SHP77 (cell line): ENCODE measurements around the gene ZNF473.

Experiments used
- DNase-seq, 2 experiments: peaks; one replicate each; lab custom pipeline; 2025; lab: John Stamatoyannopoulos, UW

The ZNF473 gene

DNA sequence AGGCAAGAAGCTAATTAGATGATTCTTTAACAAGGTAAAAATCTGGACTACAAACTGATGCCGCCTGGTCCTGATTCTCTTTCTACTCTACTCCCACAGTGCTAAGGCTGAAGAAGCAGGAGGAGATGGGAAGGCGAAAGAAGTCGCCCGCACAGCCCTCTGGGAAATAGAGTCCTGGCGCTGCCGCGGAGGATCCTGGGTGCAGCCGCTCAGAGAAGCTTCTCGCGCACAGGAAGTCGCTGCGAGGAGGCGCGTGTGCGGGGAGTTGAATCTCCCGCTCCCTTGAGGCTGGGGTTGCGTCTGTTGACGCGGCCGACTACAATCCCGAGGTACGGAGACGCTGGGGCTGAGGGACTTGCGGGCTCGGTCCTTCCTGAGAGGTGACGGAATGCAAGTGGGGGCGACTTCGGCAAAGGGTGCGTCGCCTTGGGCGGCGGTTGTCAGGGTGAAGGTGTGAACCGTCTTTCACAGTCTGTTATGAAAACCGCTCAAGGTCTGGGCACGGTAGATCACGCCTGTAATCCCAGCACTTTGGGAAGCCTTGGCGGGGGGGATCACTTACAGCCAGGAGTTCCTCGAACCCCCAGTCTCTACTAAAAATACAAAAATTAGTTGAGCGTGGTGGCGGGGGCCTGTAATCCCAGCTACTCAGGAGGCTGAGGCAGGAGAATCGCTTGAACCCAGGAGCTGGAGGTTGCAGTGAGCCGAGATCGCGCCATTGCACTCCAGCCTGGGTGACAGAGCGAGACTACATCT, at the start of gene ZNF473:
ZNF473 (plus strand) TSS at position 212 of the 756 bp plus-strand sequence. CDS start 5,078 bp downstream, outside the sequence.
- DNase-seq: peak; percentile 95 to 97

DNA sequence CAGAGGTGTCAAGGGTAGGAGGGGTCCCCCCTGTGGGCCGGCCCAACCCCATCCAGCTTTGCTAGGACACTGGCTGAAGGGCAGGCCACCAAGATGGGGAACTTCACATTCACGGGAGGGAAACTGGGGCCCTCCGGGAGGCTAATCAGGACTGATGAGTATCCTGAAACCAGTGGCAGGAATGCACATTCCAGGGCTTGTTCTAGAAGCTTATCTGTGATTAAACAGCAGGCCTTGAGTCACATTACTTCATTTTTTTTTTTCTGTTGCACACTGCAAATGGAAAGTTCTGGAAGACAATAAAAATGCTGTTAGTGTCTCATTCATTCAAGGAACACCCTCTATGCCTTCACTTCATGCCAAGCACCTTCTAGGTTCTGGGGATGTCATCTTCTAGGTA, 49.3 kb upstream of the ZNF473 start:
- DNase-seq: no peak

DNA sequence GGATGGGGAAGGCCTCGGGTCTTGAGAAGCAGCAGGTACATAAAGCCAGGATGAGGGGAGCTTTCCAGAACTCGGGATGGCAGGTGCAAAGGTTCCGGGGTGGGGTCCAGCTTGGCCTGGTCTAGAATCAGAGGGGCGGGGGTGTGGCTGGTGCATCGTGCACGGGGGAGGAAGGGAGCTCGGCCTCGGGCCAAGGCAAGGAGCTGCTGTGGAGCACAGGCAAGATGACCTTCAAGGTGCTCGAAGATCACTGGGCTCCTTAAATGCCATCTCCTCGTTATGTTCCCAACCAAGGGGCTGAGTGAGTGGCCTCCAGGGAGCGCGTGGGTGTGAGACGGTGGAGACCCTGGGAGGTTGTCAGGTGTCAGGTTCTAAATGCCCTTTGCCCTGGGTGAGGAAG, 48.7 kb upstream of the ZNF473 start:
- DNase-seq: no peak

DNA sequence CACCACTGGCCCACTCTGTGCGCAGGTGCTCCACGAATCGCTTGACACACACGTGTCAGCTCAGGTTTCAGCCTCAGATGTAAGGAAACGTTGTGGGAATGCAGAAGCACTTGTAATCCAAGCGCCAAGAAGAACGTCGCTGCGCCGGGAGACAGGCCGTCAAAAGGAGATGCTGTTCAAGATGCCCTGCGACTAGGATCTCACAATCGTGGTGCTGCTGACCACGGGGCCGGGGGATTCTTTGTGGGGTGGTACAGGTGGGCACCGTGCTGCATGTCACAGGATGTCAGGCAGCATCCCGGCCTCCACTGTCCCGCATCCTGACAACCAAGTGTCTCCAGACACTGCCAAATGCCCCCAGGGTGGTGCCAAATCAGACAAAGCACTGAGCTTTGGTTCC, 47.9 kb upstream of the ZNF473 start:
- no peak for DNase-seq

DNA sequence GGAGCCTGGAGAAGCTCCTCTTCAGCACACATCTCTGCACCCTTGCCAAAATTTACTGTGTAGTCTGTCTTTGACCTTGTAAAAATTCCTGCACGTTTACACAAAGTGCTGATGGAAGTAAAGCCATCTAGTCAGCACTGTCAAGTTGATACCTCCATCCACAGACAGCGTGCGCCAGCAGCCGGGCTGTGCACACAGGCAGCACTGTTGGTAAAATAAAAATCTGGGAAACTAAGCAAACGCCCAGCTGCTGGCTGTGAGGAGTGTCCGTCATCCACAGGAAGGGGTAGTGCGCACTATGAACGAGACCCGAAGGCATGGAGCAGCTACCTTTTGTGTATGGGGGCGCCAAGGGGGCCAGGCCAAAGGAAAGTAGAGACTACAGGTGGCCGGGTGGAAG, 47.5 kb upstream of the ZNF473 start:
- no peak for DNase-seq

DNA sequence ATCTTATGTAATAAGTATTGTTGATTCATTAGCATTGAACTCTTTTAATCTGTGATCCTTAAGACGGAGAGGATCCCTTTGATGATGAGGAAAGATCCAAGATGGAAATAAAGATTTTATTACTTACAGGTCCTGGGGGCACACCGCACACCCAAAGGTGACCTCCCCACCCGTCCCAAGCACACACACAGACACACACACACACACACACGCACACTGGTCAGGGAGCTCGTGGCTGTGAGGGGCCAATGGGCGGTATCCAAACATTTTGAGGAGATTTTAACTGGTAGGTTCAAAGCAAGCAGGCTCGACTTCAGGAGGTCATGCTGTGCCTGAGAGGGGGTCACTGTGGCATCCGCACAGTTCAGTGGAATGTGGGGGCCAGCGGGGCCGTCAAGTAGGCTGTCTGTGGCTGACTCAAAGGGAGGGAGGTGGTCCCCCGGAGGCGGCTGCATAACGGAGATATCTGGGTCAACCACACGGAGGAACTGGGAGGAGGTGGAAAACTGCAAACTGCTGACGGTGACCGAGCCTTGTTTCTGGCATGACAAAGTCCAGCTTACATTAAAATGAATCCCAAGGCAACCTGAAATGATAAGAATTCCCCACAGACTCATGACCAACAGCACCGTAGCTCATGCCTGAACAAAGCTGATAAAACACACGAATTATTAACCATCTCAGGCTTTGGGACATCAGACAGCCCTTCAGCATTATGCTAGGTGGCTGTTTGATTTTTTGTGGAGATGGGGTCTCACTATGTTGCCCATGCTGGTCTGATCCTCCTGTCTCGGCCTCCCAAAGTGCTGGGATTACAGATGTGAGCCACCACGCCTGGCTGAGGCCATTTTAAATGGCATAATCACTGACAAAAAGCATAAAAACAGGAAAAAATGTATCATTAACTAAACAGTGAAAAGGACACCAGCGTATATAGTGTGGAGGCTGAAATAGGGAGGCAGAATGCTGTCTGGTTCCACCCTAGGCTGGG, 43.9 kb upstream of the ZNF473 start:
- no peak for DNase-seq

DNA sequence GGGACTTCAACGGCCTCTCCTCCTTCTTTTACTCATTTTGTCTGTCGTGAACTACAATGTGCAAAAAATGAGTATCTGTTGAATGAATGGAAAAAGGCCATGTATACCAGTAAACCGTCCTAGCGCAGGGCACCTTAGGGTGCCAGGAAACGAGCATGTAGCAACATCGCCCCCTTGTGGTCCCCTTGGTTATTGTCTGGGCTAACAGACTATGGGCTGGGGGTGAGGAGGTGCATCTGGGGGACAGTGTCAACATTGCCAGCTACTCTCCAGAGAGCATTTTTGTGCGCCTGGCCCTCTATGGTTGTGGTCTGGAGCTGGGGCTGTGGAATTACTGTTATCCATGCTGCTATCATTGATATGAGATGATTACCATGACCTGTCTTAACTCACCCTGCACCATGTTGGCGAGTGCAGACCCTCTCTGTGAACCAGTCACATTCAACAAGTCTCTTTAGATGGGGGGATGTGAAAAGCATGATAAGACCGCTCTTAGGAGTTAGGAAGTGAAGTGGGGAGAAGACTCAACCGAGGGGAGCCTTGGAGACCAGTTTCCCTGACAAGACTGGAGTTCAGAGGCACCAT, 42.1 kb upstream of the ZNF473 start:
- DNase-seq: peak; percentile 54 to 59

DNA sequence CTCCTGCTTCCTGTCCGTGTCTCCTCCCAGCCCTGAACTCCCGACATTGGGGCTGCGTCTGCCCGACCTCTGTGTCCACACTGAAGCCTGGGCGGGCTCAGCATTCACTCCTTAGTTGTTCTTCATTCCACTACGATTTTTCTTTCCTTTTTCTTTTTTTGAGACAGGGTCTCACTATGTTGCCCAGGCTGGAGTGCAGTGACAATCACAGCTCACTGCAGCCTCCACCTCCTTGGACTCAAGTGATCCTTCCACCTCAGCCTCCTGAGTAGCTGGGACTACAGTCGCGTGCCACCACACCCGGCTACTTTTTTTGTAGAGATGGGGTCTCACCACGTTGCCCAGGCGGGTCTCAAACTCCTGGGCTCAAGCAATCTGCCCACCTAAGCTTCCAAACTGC, 41.3 kb upstream of the ZNF473 start:
- DNase-seq: no peak

DNA sequence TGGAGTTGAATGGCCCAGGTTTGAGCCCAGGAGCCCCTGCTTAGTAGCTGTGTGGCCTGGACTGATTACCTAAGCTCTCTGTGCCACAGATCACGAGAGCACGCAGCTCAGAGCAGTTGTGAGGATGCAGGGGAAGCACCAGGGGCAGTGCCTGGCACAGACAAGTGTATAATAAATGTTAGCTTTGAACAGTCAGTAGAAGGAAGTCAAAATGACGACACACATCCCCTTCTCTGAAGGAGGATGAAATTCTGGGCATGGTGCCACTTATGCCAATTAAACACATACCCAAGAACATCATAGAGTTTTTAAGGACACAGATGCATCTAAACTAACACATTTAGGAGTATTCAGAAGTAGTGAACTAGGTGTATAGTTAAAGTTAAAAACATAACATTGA, 39.9 kb upstream of the ZNF473 start:
- DNase-seq: no peak

DNA sequence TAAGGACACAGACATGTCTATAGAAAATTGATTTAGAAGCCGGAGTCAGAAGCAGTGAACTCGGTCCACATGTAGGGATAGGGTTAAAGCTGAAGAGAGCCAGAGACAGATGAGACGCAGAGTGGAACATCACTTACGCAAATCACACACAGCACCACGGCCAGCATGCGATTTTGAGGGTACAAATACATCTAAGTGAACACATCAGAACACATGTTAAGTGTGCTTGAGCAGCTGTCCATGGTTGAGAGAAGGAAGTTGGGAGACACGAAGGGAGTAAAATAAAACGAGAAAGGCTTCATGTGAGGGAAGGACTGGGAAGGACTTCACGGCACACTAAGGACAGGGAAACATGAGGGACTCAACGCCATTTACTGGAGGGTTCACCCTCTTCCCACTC, 39.5 kb upstream of the ZNF473 start:
- DNase-seq: no peak

DNA sequence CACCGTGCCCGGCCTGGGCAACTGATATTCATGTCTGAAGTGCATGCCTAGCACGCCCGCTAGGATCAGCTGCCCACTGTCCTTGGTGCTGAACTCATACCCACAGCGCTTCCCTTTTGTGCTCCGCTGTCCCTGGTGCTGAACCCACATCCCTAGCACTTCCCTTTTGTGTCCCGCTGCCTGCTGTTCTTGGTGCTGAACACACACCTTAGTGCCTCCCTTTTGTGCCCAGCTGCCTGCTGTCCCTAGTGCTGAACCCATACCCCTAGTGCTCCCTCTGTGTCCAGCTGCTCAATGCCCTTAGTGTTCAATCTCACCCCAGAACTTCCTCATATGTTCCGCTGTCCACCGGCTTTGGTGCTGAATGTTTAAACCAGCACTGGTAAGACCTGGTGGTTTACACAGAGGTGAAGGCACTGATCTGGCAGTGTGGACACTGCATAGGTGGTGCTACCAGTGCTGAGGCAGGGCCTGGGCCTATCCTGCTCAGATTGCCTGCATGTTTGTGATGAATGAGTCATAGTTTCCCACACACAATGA, 38.6 kb upstream of the ZNF473 start:
- DNase-seq: no peak

DNA sequence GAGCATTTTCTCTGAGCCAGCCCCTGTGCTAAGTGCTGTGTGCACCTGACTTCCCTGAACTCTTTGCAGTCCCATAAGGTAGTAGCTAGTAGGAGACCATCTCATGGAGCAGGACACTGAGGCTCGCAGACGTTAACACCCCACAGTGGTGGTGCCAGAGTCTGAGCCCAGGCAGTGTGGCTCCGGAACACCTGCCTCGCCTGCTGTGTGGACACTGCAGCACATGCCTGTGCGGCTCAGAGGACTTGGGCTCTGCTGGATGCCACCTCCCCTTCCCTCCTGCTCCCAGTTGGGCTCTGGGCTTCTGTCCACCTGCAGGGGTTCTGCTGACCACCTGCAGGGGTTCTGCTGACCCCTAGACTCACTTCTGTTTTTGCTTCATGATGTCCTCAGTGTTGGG, 37.8 kb upstream of the ZNF473 start:
- no peak for DNase-seq

DNA sequence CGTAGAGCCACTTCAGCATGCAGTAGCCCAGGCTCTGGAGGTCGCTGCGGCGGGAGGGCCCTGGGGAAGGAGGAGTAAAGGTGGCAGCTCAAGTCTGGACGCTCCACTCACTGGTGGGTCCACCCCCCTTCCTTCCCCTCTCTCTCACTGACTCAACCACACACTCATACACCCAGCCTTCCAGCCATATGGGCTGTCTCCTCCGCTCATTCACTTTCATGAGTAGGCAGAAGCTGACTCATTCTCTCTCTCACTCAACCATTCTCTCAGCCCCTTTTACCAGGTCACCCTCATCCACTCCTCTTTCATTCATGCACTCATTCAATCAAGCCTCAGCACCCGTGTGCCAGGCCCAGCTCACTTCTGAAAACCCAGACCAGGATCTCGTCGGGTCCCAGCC, 37.4 kb upstream of the ZNF473 start:
- no peak for DNase-seq

DNA sequence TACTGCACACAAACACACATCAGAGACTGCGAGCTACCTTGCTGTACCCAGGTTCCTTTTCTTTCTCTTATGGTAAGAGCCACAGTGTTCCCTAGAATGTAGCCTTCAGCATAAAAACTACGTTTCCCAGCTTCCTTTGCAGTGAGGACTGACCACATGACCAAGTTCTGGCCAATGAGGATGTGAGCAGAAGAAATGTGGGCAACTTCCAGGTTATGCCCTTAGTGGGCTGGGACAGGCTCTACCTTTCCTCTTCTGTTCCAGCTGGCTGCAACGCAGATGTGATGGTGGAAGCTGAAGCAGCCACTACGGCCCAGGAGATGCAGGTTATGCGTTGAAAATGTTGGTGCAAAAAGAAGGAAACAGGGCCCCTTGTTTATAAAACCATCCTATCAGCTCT, 28.1 kb upstream of the ZNF473 start:
- DNase-seq: peak; percentile 16 to 28

DNA sequence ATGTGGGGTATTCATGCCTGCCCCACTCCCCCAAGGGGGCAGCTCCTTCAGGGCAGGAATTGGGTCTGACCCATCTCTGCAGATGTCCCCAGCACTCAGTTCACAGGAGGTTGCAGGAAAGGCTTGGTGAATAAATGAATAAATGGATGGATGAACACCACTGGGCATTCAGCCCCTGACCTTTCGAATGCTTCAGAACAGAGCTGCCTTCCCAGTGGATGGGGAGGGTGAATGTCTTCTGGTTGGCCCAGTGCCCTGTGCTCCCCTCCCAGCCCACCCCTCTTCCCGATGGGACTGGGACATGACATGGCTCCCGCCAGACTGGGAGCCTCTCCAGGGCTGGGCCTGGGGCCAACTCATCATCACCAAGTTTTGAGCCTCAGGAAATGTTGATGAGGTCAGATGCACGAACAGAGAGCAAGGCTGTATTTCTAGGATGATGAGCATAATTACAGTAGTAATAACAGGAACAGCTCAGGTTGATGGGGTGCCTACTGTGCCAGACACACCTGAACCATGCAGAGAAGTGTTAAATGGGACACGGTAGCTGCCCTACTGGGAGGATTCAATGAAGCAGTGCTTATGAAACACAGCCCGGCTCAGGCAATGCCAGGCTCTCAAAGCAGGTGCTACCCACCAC, 26.3 kb upstream of the ZNF473 start:
- DNase-seq: no peak

DNA sequence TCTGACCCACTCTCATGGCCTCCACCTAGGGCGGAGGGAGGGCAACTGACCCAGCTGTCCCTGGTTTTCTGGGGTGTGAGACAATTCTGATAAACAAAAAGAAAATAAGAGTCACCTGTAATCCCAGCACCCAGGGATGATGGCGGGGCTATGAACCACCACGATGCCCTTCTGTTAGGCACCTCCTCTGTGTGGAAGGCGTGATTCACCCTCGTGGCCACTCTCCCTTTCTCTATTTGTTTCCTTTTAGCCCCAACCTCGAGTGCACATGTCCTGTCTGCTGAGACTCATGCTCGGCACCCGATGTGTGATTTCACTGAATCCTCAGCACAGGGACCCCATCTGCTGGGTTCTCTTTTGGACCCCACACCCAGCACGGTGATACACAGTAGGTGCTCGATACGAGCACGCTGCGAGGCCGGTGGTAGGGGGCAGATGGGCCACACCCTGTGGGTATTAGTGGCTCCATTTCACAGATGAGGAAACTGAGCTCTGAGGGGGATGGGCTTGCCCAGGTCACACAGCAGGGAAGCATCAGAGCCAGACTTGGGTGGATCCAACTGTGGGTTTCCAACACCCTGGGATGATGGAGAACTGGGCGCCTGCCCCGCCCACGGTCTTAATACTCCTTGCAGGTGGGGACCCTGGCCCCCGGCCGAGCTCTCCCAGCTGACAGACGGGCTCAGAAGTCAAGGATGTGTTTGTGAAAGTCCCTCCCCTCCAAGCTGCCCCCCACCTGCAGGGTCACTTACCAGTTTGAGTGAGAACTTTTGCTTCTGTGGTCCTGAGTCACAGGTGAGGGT, 25.6 kb upstream of the ZNF473 start:
- no peak for DNase-seq

DNA sequence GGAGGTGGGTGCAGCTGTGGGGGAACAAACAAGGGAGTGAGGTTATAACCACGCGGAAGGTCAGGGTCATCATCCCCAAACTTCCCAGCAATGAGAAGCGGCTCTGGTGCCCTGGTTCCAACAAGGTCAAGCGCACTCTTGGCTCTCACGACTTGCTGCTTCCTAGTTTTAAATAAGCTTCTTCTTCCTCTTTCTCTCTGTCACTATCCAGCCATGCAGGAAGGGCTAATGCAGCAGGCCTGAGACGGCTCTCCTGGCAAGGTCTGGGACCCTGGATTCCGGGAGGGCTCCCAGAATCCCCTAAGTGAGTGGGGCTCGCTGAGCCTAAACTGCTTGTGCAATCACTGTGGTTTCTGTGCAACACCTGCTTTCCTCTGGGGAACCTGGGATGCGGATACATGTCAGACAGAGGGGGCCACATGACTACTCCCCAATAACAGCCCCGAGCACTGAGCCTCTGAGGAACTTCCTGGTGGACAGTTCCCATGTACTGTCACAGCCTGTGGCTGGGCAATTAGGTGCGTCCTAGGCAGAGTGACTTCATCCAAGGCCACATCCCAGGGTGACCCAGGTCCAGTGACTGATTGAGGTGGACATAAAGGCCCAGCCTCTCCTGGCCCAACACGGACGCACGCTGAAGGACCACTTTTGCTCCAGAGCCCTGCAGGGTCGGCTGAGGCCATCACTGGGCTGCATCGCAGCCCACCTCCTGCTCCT, 24.8 kb upstream of the ZNF473 start:
- no peak for DNase-seq

DNA sequence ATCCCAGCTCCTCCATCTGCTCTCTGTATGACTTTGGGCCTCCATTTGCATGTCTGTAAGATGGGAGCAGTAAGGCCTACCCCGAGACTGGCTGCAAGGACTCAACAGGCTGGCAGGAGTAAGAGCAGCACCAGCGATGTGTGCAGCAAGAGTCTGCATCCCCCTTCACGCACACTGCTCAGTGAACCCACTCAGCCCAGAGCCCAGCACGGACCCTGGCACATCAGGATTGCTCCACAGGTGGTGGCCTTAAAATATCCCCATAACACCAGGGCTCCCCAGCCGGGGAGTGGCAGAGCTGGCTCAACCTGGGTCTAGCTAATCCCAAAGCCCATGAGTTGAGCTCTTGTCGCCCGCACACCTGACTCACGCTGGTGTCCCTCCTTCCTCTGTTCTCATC, 24.0 kb upstream of the ZNF473 start:
- DNase-seq: no peak

DNA sequence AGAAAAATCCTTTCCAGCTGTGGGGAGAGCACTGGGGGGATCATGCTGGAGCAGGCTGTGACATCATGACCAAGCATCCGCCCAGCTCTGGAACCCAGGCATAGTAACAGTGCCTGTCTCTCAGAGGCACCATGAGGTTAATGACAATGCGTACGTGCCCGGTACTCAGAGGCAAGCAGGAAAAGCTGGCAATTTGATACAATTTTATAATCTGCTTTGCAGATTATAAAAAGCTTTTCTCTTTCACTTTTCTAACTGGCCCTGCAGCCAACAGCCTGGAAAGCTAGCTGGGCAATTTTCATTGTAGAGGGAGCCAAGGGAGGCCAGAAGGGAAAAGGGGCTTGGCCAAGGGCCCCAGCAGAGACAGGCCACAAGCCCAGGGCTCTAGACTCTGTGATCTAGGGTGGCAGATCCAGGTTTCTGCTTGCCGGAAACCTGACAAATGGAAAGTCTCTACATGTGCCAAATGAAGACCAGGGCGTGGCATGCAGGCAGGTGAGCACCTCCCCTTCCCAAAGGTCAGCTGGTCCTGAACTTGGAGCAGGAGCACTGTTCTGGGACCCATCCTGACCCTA, 23.3 kb upstream of the ZNF473 start:
- no peak for DNase-seq

DNA sequence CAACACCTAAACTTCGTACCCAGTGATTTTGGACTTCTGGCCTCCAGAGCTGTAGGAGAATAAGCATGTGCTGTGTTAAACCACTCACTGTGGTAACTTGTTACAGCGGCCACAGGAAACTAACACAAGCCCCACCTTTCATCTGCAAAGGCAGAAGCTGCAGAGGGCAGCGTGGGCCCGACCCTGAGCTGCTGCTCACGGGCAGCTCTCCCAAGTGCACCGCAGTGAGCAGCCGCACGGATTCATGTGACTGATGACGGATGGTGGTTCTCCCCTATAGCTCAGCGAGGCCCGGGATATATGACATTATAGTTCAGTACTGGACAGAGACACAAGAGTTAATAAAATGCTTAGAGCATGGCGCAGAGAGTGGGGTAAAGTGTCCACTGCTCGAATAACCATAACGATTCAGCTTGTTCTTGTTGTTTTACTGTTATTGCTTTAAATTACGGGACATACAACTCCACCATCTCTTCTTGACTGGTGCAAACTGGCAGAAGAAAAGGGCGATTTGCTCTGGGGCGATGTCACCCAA, 22.5 kb upstream of the ZNF473 start:
- DNase-seq: no peak
